Right atrium auricular region (tissue), 2 donors: ENCODE results near the gene SLC6A11. TPM values are rescaled to one million over a fixed set of nuclear protein-coding genes. Genes with fewer than 3 reads are reported as not detected.

Experiments
- DNase-seq: peaks from one replicate; pipeline ENCODE4 v3.0.0-alpha.2; 2019; ENCODE audit warnings: low spot score
- H3K27ac ChIP-seq, 2 donors: fragments of 200-600 bp; sonication (generic); 1 replicate in 1 of 2; 2 replicates in 1 of 2; pipeline ENCODE4 v1.5.1; 2016 to 2019
- H3K27me3 ChIP-seq, 2 donors: fragments of 200-600 bp; sonication (generic); one replicate each; pipeline versions ENCODE4 v1.5.1 to v1.6.0; 2017 to 2019
- H3K36me3 ChIP-seq: fragments of 200-600 bp; sonication (generic); one replicate; pipeline ENCODE4 v1.5.1; 2016
- H3K4me1 ChIP-seq, 2 donors: fragments of 200-600 bp; sonication (generic); one replicate each; pipeline versions ENCODE4 v1.5.1 to v1.6.0; 2017 to 2019
- H3K4me3 ChIP-seq, 2 donors: fragments of 200-600 bp; sonication (generic); 1 replicate in 1 of 2; 2 replicates in 1 of 2; pipeline ENCODE4 v1.5.1; 2017 to 2019; ENCODE audit warnings: mild to moderate bottlenecking in 1 of 2, moderate library complexity in 1 of 2
- H3K9me3 ChIP-seq, 2 donors: fragments of 200-600 bp; sonication (generic); one replicate each; pipeline ENCODE4 v1.5.1; 2019
- CTCF ChIP-seq, 2 donors: fragments of 200-600 bp; sonication (generic); IDR thresholded peaks; one replicate each; pipeline ENCODE4 v1.5.1; 2019; ENCODE audit warnings: antibody characterized with exemption in 2 of 2
- total RNA-seq, 2 donors: library from RNA; depleted of rRNA; stranded (reverse); fragments of >200 nt; gene quantifications; one replicate each; pipeline ENCODE4 v1.1.0, GENCODE V29; 2016

SLC6A11 gene
- total RNA-seq, 2 donors from 2014 or later: not detected

GRCh38 chr3:10792208-10792607, 23.8 kb upstream of the SLC6A11 start:
- DNase-seq: peak; percentile 16
- peaks cover 0 to 3% of the 10 kb centered on the region in 2 donors for H3K9me3 ChIP-seq
- no peak overlapping the region for H3K27ac ChIP-seq
- TF ChIP-seq CTCF (IDR thresholded peaks at IDR 0.05): no peak
- H3K4me1 ChIP-seq: no peaks in the 10 kb centered on the region
- H3K36me3 ChIP-seq: no peaks in the 10 kb centered on the region
- H3K27me3 ChIP-seq: no peaks in the 10 kb centered on the region
- H3K4me3 ChIP-seq: no peak overlapping the region

- H3K27ac ChIP-seq: no peak overlapping the region
- peaks cover 0 to 4% of the 10 kb centered on the region in 2 donors for H3K27me3 ChIP-seq
- no peaks in the 10 kb centered on the region for H3K4me1 ChIP-seq
- DNase-seq: no peak
- no peak overlapping the region for H3K4me3 ChIP-seq
- no peaks in the 10 kb centered on the region for H3K9me3 ChIP-seq
- no peak for TF ChIP-seq CTCF (IDR thresholded peaks at IDR 0.05)
- no peaks in the 10 kb centered on the region for H3K36me3 ChIP-seq
Observed at GRCh38 chr3:10798600-10799367, 17.2 kb upstream of the SLC6A11 start.

GRCh38 chr3:10804183-10804648, 11.8 kb upstream of the SLC6A11 start:
- TF ChIP-seq CTCF (IDR thresholded peaks at IDR 0.05): no peak
- no peaks in the 10 kb centered on the region for H3K9me3 ChIP-seq
- H3K27ac ChIP-seq: no peak overlapping the region

GRCh38 chr3:10806006-10806405, 10.0 kb upstream of the SLC6A11 start:
- TF ChIP-seq CTCF (IDR thresholded peaks at IDR 0.05): no peak
- H3K4me3 ChIP-seq: no peak overlapping the region
- H3K36me3 ChIP-seq: no peaks in the 10 kb centered on the region
- peaks cover 0 to 6% of the 10 kb centered on the region in 2 donors for H3K27me3 ChIP-seq
- H3K9me3 ChIP-seq: no peaks in the 10 kb centered on the region
- H3K27ac ChIP-seq: no peak overlapping the region
- H3K4me1 ChIP-seq: no peaks in the 10 kb centered on the region
- DNase-seq: no peak

More at GRCh38 chr3:10804183-10804648, 11.8 kb upstream of the SLC6A11 start:
- no peak for DNase-seq
- peaks cover 0 to 6% of the 10 kb centered on the region in 2 donors for H3K27me3 ChIP-seq
- H3K4me1 ChIP-seq: no peaks in the 10 kb centered on the region
- H3K4me3 ChIP-seq: no peak overlapping the region
- H3K36me3 ChIP-seq: no peaks in the 10 kb centered on the region

- no peak for TF ChIP-seq CTCF (IDR thresholded peaks at IDR 0.05)
- Histone ChIP-seq H3K9me3 (no peaks in the 10 kb centered on the region), H3K27ac (no peak overlapping the region), H3K4me3 (no peak overlapping the region), H3K27me3 (peaks cover 0 to 6% of the 10 kb centered on the region in 2 donors), H3K4me1 (no peaks in the 10 kb centered on the region), H3K36me3 (no peaks in the 10 kb centered on the region)
- DNase-seq: no peak
Observed at GRCh38 chr3:10808130-10808735, 7.8 kb upstream of the SLC6A11 start.
